HG03103 (cell line): Measurements from ENCODE around the gene TMEM132C.

ENCODE experiments used
- ATAC-seq: cut with Tn5 transposase; IDR thresholded peaks from one replicate; pipeline ENCODE4 v1.9.1; 2021; ENCODE audit warnings: low read depth; ENCODE audit not compliant: unreplicated experiment

Gene TMEM132C

DNA sequence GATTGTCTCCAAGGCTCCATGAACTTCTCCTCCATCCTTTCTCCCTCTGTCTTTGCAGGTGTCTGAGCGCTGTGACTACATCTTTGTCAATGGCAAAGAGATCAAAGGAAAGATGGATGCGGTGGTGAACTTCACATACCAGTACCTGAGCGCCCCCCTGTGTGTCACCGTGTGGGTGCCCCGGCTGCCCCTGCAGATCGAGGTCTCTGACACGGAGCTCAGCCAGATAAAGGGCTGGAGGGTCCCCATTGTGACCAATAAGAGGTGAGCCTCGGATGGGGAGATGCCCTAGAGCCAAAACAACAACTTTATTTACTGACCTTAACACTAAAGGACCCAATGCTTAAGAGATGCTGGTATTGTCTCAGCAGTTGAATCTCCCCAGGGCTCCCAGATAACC, 426.8 kb downstream of the TMEM132C start:
- ATAC-seq, result no peak

DNA sequence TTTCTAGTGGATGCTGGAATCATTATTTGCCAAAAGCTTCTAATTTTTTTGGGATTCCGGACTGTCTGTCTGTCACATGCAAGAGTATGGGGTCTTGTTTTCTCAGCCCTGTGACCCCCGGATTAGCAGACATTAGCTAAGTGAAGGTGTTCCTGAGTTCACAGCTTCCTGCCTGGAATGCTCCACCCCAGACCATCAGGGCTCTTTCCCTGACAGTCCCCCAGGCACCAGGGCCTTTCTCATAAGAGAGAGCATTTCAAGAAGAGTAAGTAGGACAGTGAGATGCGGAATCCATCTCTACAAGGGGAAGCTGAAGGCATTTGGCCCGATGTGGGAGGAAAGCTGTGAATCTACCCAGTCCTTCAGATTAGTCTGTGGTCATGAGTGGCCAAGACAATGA, 427.5 kb downstream of the TMEM132C start:
- no peak for ATAC-seq

- ATAC-seq, result no peak
Measured at GRCh38 chr12:128695697-128696096, 428.7 kb downstream of the TMEM132C start.

DNA sequence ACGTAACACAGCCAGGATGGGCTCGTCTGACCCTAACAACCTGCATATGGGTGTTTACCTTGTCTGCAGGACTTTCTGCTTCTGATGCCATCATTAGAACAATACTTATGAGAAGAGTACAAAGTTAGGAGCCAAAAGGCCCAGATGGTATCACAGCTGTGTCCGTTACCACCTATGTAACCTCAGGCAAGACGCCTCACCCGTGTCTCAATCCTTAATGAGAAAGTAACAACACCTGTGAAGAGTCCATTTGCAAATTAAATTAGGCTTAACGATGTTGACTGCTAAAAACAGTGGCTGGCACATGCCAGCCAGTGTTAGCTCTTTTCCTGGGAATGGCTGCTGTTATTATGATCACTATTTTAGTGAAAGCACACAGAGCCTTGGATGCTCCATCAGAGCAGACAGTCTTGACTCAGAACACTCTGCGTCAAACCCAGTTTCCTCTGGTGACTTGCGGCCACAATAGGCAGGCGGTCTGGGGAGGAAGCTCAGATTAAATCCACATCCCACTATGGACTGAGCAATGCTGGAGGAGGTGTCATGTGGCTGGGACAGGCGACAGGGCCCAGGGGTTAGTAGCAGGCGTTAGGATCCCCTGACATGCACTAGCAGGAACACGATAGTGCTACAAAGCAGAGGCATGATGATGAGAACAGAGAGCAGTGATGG, 431.5 kb downstream of the TMEM132C start:
- ATAC-seq, result no peak

DNA sequence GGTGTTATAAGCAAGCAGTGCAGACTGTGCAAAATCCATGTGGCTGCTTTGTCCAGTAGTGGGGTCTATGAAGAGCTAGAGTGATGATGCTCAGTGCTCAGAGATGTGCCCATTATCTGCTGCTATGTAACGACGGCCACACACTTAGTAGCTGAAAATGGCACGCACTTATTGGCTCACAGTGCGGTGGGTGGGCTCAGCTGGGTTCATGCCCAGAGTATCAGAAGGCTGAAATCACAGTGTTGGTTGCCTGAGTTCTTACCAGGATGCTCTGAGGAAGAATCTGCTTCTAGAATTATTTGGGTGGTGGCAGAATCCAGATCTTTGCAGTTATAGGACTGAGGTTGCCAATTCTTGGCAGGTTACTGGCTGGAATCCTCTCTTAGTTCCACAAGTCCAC, 432.1 kb downstream of the TMEM132C start:
- ATAC-seq, result no peak

GRCh38 chr12:128702371-128702770, 435.4 kb downstream of the TMEM132C start:
- ATAC-seq, result no peak

DNA sequence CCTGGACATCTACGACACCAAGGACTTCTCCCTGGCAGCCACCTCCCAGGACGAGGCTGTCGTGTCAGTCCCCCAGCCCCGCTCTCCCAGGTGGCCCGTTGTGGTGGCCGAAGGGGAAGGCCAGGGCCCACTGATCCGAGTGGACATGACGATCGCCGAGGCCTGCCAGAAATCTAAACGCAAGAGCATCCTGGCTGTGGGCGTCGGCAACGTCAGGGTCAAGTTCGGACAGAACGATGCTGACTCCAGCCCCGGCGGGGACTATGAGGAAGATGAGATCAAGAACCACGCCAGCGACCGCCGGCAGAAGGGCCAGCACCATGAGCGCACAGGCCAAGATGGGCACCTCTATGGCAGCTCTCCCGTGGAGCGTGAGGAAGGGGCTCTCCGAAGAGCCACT, 438.2 kb downstream of the TMEM132C start:
- no peak for ATAC-seq

DNA sequence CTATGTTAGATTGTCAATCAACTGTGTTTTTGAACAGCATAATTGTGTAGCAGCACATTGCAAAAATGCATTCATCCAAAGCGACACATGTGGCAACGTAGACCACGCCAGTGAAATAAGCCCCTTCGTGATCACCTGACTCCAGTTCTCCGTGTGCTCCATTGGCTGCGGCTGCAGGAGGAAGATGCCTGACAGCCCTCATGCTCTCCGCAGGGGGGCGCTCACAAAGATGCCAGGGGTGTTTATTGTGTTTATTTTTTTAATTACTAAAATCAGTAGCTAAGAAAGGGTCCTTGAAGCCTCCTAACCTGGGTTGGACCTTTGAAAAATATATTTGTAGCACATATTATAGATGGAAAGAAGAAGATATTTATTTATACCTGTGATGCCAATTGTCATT, 440.5 kb downstream of the TMEM132C start:
- no peak for ATAC-seq

DNA sequence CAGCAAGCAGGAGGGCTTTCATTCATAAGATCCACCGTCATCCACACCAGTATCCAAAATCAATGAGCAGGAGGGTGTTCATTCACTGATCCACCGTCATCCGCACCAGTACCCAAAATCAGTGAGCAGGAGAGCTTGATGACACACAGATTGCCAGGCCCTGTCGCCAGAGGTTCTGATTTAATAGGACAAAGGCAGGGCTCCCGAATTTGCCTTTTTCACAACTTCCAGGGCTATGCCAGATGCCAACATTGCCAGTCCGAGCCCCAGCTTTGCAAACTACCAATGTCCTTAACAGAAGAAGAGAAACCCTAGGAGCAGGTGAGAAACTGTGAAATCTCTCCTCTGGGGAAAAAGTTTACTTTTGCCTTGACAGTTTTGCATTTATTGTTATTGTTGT, 441.8 kb downstream of the TMEM132C start:
- ATAC-seq, result no peak

DNA sequence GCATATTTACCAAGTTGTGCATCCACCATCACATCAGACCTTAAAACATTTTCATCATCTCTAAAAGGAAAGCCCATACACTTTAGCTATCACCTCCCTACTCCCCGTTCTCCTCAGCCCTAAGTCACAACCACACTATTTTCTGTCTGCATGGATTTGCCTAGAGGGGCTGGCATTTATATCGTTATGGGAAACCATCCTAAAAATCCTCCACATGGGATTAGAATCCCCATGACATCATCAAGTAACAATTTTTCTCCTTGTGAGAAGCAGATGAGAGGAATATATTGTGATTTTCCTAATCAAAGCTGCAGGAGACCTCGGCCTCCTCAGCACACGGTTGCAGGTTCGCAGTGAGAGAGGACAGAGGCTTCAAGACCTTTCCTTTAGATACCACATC, 442.7 kb downstream of the TMEM132C start:
- no peak for ATAC-seq

- no peak for ATAC-seq
Measured at GRCh38 chr12:128711486-128711885, 444.5 kb downstream of the TMEM132C start.

DNA sequence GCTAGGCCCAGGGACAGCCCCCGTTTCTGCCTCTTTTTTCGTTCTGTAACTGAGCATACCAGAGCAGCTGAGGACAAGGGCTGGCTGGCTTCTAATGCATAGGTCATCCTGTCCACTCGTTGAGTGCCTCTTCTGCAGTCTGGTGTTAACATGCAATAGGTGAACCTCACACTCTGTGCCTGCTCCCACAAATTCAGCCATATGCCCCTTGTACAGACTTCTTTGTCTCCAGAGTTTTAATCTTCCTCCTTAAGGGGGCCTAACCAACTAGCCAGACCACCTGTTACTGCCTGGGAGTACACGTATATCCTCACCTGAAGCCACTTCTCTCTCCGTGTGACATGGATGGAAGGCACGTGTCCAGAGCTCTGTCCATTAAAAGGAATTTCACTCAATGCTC, 445.7 kb downstream of the TMEM132C start:
- no peak for ATAC-seq

DNA sequence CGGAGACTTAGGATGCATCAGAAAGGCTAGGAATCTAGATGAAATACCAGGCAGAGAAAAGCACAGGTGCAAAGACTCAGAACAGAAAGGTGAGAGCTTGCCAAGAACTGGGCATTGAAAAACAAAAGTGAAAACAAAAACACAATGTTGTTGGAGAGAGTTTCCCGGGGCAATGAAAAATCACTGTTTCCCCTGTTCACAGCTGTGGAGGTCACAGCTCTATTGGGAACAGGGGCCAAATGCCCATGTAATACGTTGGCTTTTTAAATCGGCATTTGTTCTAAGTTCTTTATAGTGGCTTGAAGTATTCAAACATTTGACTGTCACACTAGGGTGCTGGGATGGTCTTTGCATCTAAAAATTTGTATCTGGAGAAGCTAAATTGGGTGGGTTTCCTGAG, 448.5 kb downstream of the TMEM132C start:
- no peak for ATAC-seq

DNA sequence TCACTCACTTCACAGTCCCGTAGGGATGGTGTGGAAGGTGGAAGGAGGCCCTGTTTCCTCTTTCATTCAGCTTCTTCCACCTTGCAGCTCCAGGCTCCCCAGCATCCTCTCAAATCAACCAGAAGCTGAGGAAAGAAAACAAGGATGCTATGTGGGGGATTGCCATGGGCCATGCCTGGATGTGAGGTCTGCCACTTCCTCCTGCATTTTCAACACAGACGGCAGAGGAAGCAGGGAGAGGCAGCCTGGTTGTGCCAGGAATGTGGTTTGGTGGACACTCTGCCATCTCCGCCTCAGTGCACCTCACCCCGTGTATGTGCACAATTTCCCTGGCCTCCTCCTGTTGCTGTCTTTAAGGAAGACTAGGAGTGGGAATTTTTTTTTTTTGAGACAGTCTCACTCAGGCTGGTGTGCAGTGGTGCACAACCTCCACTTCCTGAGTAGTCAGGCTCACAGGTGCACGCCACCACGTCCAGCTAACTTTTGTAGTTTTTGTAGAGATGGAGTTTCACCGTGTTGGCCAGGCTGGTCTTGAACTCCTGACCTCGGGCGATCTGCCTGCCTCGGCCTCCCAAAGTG, 457.6 kb downstream of the TMEM132C start:
- no peak for ATAC-seq

GRCh38 chr12:128726886-128727285, 459.9 kb downstream of the TMEM132C start:
- no peak for ATAC-seq

DNA sequence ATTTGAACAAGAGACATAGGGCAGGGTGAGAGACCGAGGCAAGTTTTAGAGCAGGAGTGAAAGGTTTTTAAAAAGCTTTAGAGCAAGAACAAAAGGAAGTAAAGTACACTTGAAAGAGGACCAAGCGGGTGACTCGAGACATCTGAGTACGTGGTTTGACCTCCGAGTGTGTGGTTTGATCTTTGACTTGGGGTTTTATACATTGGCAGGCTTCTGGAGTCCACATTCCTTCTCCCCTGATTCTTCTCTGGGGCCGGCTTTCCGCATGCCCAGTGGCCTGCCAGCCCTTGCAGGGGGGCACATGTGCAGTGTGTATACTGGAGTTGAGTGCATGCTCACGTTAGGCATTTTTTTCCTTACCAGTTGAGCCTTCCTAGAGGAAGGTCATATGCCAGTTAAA, 460.5 kb downstream of the TMEM132C start:
- no peak for ATAC-seq

- ATAC-seq, result no peak
Measured at GRCh38 chr12:128727999-128728398, 461.0 kb downstream of the TMEM132C start.

DNA sequence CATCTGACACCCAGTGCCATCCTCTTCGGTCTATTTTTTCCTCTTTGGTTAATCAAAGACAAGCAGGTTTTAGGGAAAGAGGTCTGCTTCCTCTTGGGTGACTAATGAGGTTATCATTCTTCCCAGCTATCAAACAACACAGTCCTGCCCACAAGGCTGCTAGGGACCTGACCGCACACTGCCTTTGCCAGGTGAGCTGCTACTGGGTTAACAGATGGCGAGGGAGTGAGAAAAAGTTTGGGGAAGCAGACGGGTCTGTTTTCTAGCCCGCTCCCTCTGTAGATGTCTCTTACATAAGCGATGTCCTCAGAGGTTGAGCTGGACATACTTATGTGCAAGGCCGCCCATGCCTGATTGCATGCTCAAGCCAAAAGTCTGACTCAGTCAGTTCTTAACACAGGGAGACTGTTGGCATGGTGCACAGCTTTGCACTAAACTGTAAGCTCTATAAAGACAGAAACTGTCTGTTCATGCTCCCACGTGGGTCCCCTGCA, 462.7 kb downstream of the TMEM132C start:
- no peak for ATAC-seq

- ATAC-seq, result no peak
Measured at GRCh38 chr12:128734371-128734770, 467.4 kb downstream of the TMEM132C start.

- no peak for ATAC-seq
Measured at GRCh38 chr12:128737292-128737966, 470.5 kb downstream of the TMEM132C start.

DNA sequence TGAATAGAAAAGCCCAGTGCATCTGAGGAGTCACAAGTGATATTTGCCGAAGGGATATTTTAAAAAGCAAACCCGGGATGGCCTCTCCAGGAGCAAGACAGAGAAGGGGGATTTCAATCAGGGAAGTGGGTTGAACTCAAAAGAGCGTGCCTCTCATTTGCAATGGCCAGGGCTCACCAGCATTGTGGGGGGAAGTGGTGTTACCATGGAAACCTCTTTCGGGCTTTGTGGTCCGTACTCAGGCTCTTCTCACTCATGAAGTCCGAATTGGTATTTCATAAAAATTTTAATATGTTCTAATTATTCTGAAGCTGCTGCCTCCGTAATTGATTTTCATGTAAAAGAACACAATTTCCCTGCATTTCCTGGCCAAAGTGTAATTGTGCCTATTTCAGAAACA, 476.9 kb downstream of the TMEM132C start:
- no peak for ATAC-seq
